Iris pigment epithelial cell (primary cell): ENCODE results near the gene CFB.
"Not testable (repeated sequence)": the region's sequence is repeated elsewhere in the genome, so short reads cannot be mapped to it uniquely, and the experiment has no call there.

ENCODE experiments used
- DNase-seq: peaks from one replicate; pipeline ENCODE4 v3.0.0-alpha.2; 2011; ENCODE audit warnings: low read depth

Gene CFB

DNA sequence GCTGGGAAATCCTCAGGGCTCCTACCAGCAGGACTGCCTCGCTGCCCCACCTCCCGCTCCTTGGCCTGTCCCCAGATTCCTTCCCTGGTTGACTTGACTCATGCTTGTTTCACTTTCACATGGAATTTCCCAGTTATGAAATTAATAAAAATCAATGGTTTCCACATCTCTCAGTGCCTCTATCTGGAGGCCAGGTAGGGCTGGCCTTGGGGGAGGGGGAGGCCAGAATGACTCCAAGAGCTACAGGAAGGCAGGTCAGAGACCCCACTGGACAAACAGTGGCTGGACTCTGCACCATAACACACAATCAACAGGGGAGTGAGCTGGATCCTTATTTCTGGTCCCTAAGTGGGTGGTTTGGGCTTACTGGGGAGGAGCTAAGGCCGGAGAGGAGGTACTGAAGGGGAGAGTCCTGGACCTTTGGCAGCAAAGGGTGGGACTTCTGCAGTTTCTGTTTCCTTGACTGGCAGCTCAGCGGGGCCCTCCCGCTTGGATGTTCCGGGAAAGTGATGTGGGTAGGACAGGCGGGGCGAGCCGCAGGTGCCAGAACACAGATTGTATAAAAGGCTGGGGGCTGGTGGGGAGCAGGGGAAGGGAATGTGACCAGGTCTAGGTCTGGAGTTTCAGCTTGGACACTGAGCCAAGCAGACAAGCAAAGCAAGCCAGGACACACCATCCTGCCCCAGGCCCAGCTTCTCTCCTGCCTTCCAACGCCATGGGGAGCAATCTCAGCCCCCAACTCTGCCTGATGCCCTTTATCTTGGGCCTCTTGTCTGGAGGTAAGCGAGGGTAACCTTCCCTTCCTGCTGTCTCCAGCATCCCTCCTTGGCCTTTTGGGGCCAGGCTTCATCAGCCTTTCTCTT lies at the start of gene CFB:
Gene CFB, plus strand, starts transcription at position 589 of the 863 bp plus-strand sequence. Its CDS starts 127 bp downstream, at position 716.
- DNase-seq: peak; percentile 88

DNA sequence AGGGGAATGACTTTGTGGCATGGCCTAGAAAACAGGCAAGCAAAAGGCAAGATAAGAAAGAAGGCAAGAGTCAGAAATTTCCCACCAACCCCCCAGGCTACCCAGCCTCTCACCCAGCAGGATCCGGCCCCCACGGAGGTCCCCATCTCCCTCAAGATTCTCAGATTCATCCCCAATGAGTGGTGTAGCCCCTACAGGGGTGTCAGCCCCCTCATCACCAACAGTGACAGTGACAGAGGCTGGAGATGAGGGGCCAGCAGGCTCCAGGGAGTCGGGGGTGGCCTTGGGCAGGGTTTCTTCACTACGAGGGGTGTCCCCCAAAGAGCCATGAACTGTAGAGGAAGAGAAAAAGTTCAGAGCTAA lies 49.4 kb upstream of the CFB start:
- DNase-seq: no peak

DNA sequence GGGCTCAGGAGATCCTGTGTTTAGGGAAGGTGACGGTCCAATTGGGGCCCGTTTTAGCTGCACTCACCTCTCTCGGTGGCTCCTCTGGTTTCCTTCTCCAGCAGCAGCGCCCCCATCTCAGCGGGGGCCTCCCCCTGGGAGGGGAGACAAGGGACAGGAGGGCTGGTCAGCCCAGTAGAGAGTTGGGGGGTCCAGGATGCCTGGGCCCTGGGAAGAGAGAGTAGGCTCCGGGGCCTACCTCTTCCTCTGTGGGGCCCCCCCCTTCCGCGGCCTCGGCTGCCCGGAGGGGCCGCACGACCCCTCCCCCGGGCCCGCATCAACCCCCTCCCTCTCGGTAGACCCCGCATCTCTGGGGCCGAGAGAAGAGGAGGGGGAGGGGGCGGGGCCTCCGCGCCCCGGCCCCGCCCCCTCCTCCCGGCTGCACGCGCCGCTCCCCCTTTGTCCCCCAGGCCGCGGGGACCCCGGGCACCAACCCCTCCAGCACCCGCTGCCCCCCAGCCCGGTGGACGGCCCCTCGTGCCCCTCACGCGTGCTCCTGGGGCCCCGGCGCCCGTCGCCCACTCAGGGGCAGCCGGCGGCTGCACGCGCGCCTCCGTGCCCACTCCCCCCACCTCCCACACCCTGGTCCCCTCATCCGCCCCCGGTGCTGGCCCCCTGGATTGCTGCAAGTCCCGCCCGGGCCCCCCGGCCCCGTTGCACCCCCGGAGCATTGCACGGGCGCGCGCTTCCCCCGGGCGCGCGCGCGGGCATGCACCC lies 48.9 kb upstream of the CFB start:
- no peak for DNase-seq

DNA sequence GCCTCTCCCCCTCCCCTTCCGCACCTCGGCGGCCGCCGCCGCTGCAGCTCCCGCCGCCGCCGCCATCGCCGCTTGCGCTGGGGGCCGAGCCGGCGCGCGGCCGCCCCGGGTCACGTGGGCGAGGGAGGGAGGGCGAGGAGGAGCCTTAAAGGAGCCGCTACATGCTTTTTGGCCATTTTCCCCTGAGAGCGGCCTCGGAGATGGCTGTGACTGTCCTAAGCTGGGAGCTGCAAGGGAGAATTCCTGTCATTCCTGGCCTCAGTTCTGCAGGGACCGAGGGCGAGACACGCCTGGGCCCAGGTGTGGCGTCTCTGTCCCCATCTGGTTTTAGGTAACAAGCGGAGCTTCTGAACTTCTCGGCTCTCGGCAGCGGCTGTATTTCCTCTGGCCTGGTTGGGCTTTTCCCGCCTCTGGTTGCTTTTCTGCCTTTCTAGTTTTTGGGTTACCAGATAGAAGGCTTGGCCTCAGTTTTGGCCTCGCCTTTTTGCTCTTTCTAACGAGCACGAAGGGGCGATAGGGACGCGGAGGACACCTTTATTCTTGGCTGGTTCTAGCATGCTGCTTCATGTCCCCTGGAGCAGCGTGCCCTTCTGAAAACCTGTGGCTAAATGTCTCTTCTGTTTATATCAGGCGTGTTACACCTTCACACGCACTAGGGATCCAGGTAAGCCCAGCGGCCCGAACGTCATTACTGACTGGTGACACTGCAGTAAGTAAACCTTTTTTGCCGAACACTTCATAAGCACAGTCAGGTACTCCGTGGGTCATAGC lies 48.1 kb upstream of the CFB start, which contains the start of gene EHMT2:
Gene EHMT2, minus strand, starts transcription at position 87 of the 771 bp plus-strand sequence. Its CDS starts 21 bp downstream, at position 66.
- peak; percentile 80 for DNase-seq

DNA sequence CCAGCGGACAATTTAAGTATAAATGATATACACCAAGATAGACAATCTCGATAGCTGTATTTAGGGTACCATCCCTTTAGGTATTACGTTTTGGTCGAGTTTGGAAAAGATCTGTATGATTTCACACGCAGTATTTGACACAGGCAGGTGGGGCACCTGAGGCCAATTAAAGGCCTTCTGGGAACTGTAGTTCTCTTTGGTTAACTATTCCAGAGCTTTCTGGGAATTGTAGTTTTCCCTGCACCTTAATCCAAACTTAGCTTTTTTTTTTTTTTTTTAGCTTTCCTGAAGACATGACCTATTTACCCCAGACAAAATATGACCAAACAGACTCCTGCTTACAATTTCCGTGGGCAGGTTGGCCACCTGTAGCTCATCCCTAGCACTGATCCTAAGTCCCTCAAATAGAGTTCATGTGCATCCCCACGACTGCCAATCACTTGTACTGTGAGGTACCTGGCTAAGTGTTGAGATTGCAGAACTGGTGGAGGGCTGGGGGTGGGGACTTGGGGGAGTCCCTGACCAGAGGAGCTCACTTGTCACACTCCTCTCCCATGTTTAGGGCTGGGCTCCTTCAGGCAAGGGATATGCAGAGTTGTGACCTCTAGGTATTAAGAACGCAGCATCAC lies 47.4 kb upstream of the CFB start:
- peak; percentile 36 for DNase-seq

DNA sequence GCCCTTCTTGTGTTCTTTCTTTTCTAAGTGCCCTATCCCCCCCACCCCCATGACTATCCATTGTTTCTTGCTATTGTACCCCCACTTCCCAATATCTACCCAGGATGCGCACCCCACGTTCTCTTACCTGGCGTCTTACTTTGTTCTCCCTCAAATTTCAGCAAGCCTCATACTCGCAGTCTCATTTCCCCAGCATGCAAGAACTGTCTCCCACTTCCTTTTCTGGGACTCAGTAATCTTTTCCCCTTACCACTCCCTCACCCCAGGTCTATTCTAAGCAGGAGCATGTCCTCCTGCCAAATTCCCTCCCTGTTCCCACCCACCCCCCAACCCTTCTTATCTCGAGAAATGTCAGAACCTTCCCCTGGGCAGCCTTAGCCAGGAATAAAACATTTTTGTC lies 46.7 kb upstream of the CFB start:
- no peak for DNase-seq

DNA sequence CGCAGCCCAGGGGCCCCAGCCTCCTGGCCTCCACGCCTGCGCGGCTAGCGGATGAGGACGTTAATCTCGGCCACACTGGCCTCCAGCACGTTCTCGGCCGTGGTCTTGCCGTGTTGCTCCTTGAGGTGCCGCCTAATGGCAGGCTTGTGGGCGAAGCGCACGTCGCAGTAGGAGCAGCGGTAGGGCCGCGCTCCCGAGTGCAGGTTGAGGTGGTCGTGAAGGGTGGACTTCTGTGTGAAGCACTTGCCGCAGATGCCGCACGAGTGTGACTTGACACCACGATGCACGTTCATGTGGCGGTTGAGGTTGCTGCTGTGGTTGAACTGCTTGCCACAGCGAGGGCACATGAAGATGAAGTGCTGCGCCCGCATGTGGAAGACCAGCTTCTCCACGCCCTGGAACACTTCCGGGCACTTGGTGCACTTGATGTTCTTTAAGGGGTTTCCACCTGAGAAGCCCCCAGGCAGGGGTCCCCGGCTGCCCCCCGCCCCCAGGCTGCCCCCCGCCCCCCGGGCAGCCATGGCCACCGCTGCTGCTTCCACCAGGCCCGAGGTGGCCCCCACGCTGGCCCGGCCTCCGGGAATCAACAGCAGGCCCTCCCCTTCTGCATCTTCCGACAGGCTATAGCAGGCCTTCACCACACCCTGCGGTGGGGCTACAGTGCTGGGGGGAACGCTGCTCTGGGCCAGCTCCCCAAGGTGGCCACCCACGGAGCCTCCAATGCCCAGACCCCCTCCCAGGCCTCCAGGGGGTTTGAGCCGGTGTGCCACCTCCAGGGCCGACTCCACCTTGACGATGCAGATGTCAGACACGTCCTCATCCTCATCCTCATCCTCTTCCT lies 45.8 kb upstream of the CFB start:
- no peak for DNase-seq

DNA sequence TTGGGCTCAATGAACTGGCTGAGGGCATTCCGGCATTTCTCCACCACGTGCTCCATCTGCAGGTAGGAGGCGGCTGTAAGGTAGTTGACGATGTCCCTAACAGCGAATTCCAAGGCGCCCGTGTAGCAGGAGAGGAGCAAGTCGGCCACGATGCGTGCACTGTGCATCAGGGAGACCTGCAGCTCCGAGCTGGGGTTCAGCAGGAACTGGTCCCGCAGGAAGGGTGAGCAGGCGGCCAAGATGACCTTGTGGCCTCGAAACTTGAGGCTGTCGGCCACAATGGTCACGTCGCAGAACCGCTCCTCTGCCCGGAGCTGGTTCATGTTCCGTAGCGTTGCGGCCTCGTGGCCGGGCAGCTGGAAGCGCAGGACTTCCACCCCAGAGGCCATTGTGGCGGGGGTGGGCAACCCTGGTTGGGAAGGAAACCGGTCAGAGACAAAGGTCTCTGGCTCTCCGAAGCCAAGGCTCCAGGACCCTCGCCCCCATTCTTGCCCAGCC lies 44.9 kb upstream of the CFB start:
- DNase-seq: peak; percentile 21

DNA sequence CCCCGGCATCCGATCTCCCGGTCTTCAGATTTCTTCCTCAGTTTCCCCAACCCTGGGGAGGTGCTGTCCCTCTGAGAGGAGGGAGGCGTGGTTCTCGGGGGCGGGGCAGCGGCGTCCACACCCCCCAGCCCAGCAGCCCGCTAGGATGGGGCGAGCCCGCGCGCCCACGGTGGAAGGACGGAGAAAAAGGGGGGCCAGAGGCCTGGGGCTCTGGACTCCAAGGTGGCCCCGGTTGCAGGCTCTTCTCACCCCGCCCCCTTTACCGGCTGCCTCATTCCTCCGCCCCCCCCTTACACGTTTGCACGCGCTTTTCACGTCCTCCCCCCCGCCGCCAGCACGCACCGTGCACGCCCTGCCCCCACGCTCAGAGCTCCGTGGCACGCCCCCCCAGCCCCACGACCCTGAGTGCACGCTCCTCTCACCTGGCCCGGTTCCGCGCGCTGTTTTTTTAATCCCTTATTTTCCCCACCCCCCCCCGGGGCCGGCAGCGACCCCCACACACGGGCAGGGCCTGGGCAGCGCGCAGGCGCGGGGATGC lies 44.4 kb upstream of the CFB start:
- DNase-seq: peak; percentile 64

DNA sequence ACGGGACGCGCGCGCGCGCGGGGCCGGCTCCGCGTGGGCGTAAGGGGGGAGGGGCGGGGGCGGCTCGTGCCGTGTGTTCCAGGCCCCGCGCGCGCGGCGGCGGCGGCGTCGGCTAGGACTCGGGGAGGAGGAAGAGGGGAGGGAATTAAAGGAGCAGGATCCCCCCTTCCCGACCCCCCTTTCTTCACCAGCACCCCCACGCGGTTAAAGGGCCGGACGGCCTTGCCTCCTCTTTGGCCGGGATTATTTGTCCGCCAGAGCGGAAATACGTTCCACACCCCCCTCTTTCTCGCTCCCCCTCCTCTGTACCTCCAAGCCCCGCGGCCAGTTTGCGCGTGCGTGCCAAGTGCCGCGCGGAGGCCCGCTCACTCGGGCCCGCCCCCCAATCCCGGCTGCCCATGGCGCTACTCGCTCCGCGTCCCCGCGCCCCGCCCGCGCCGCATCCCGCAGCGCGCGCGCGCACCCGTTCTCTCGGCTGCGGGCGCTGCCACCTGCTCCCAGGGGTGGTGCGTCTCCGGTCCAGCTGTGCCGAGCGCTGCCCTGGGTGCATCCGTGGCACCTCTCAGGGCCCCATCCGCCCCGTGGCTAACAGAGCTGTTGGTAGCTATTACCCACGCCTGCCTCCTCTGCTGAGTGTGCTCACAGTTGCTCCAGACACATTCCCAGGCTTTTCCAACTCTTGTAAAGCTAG lies 43.8 kb upstream of the CFB start, which contains the start of gene ZBTB12:
Gene ZBTB12, minus strand, starts transcription at position 134 of the 691 bp plus-strand sequence. CDS start 781 bp downstream, outside the sequence.
- DNase-seq: peak; percentile 97

DNA sequence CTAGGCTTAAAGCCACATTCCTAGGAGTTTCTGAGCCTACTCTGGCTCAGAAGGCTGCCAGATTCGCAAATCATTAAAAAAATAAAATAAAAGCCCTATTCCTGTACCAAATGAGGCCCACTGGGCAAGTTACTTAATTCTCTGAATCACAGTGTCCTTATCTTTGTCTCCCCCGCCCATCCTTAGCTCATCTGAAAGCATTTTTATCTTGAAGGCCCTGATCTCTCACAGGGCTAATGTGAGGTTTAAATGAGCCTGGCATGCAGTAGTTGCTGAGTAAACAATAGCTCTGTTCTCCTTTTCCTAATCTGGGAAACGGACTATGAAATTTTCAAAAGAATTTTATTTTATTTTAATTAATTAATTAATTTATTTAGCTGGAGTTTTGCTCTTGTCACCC lies 41.9 kb upstream of the CFB start:
- no peak for DNase-seq

DNA sequence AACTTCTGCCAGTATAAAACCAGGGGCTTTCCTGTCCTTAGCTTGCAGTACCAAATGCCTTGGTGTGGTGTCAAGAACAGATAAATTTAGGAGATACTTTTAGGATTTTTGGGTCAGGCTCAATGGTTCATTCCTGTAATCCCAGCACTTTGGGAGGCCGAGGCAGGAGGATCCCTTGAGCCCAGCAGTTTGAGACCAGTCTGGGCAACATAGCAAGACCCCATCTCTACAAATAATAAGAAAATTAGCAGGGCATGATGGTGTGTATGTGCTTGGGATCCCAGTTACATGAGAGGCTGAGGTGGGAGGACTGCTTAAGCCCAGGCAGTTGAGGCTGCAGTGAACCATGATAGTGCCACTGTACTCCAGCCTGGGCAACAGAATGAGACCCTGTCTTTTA lies 40.9 kb upstream of the CFB start:
- DNase-seq: no peak

DNA sequence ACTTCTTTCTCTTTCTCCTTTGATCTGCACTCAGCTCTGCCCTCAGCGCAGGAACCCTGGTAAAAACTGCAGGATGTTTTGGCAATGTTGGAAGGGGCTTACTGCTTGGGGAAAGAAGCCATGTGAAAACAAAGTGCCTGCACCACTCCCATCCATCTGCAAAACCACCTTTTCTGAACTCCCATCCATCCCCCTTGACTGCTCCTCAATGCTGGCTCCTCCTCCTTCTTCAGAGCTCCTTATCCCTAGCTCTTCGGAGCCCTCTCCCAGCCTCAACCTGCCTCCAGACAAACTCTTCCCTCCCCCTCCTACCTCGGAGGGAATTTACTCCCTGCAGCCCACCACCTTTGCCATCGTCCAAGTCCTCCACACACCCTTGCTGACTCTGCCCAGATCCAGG lies 39.8 kb upstream of the CFB start:
- DNase-seq: no peak

DNA sequence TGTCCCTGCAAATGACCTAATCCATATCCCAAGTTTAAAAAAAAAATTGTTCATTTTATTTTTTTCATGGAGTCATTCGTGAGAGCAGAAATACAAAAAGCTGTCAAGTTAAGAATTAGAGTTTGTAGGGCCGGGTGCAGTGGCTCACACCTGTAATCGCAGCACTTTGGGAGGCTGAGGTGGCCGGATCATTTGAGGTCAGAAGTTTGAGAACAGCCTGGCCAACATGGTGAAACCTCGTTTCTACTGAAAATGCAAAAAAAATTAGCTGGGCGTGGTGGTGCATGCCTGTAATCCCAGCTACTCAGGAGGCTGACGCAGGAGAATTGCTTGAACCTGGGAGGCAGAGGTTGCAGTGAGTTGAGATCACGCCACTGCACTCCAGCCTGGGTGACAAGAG lies 39.2 kb upstream of the CFB start:
- not testable (repeated sequence) for DNase-seq

DNA sequence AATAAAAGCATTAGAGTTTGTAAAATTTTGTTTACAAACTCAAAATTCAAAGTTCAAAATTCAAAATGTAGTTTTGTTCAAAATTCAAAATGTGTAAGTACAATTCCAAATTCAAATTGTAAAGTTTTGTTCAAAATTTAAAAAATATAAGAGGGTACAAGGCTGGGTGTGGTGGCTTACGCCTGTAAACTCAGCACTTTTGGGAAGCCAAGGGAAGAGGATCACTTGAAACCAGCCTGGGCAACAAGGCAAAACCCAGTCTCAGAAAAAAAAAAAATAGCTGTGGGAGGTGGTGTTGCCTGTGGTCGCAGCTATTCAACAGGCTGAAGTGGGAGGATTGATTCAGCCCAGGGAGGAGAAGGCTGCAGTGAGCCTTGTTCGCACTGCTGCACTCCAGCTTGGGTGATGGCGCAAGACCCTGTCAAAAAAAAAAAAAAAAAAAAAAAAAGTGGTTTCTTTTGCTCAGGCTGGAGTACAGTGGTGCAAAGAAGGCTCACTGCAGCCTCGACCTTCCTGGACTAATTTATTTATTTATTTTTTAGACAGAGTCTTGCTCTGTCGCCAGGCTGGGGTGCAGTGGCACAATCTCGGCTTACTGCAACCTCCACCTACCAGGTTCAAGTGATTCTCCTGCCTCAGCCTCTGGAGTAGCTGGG lies 38.6 kb upstream of the CFB start:
- peak; percentile 90 for DNase-seq

DNA sequence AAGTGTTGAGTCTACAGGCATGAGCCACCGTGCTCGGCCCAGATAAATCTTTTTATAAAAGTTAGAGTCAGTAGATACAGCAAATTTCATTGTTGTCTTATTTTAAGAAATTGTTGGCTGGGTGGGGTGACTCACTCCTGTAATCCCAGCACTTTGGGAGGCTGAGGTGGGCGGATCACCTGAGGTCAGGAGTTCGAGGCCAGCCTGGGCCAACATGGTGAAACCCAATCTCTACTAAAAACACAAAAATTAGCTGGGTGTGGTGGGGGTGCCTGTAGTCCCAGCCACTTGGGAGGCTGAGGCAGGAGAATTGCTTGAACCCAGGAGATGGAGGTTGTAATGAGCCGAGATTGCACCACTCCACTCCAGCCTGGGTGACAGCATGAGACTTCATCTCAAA lies 37.6 kb upstream of the CFB start:
- DNase-seq: not testable (repeated sequence)

DNA sequence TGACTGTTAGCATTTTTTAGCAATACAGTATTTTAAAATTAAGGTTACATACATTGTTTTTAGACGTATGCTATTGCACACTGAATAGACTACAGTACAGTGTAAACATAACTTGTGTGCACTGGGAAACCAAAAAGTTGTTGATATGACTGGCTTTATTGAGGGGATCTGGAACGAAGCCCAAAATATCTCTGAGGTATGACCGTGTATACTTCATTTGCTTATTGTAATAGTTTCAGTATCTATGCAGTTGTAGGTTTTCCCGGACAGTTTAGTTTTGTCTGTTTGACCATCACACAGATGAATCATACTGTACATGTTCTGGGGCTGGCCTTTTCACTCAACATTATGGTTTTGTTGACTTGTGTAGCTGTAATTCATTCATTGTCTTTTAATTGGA lies 37.1 kb upstream of the CFB start:
- DNase-seq: peak; percentile 90

DNA sequence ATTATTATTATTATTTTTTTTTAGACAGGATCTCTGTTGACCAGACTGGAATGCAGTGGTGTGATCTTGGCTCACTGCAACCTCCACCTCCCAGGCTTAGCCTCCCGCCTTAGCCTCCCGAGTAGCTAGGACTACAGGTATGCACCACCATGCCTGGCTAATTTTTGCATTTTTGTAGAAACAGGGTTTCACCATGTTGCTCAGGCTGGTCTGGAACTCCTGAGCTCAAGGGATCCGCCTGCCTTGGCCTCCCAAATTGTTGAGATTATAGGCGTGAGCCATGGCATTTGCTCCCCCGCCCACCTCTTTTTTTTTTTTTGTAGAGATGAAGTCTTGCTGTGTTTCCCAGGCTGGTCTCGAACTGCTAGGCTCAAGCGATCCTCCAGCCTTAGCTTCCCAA lies 36.6 kb upstream of the CFB start:
- not testable (repeated sequence) for DNase-seq
